ENCODE data around the gene ADAMTS17.

The ADAMTS17 gene

DNA sequence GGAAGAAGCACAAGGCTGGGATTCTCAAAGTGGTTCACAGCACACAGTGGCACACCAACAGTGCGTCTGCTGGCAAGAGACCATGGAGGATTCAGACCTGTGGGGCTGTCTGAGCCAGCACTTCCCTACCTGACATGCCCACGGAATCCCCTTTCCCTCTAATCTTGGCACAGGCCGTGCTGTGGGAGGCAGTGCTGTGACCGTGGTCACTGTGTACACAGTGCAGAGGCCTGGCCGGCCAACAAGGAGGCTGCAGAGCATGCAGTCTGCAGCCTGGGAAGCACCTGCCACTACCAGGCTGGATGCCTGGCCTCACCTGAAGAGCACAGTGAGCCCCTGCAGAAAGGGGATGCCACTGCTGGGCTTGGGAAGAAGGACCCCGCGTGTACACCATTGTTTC, 307.6 kb downstream of the ADAMTS17 start:
- in situ Hi-C loops (cut with MboI; ENCODE audit: low pct_unique_long_range_greater_than_20kb, low sequenced_read_pairs), result no loop called here

DNA sequence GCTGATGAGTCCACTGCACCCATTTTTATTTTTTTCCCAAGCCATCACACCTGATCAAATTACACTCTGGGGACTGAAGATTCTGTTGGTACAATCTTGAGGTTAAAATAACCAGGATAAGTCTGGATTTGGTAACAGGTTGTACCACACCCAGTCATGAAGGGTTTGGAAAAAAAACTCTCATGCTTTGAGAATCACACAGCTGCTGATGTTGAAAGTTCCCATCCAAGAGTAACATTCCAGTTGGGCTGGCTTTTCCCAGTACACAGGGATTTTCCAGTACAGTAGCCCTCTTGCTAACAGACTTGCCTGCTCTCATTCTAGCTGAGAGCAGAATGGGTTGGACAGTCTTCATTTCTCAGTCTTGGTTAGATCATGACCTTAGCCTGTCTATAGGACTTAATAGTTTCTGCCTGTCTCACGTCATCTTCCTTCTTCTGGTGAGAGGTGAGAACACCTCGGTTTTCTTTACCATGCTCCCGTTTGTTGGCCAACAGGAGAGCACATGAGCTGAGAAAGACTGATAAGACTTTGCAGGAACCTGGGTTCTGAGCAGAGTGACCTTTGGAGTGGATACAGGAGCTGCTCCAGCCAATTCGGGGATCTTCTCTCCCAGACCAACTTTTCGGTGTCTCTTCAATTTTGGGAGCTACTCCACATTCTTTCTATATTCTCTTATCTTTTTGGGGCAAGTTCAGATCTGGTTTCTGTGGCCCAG, 308.5 kb downstream of the ADAMTS17 start:
- DNase-seq, result no peak
- in situ Hi-C loops (cut with MboI; ENCODE audit: low pct_unique_long_range_greater_than_20kb, low sequenced_read_pairs), result no loop called here

More for the DNA sequence above, 307.6 kb downstream of the ADAMTS17 start:
- DNase-seq, result no peak

DNA sequence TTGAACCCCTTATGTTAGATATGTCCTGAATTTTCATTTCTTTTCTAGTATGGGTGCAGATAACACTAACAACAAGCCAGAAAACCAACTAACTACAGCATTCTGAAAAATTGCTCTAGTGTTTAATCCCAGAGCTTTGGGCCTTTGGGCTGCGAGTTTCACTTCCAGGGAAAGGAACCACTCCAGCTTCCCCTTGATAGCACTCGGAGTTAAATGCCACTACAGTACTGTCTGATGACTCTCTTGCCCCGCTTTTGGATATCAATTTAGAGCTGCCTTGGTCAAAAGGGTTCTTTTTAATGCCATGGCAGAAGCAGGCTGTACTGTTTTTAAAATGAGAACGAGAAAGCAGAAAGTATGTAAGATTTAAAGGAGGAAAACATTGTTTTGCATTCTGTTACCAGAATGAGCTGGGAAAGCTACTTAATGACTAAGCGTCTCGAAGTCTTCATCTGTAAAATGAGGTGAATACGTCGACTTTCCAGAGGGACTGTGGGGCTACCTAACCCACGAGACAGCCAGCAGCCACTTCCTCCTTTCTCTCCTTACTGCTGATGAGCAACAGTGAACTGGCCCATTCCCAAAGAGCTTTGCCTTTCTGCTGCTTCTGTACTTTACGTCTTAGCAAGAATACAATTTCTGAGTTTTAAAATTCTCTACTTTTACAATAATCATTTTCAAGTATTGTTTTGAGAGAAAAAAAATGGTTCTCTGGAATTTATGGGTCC, 309.3 kb downstream of the ADAMTS17 start:
- no peak for DNase-seq
- in situ Hi-C loops (cut with MboI; ENCODE audit: low pct_unique_long_range_greater_than_20kb, low sequenced_read_pairs), result no loop called here

DNA sequence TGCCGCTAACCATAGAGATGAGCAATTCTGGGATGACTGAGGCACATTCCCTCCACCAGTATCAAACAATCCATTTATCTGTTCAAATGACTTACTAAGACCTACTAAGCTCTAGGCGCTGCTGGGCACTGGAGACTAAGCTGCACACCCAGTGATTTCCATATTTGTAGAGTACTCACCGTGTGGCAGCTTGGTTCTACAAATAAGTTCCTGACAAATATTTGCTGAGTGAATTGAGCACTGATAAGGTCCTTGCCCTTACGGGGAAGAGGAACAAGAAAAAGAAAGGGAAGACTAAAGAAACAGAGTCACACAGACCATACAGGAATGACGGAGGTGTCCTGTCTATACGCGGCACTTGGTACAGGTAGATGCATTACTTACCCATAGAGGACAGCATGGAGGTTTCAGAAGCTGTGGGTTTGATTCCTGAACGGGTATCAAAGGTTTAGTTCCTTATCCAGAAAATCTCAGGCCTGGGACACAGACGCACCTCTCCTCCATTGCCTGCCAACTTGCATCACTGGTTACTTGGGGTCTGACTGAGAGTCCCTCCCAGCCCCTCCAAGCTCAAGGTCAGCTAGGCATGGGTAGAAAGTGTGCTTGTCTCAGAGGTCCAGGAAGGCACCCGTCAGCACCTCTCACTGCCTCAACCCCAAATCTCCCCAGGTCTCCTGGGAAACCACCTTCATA, 310.0 kb downstream of the ADAMTS17 start:
- no peak for DNase-seq

DNA sequence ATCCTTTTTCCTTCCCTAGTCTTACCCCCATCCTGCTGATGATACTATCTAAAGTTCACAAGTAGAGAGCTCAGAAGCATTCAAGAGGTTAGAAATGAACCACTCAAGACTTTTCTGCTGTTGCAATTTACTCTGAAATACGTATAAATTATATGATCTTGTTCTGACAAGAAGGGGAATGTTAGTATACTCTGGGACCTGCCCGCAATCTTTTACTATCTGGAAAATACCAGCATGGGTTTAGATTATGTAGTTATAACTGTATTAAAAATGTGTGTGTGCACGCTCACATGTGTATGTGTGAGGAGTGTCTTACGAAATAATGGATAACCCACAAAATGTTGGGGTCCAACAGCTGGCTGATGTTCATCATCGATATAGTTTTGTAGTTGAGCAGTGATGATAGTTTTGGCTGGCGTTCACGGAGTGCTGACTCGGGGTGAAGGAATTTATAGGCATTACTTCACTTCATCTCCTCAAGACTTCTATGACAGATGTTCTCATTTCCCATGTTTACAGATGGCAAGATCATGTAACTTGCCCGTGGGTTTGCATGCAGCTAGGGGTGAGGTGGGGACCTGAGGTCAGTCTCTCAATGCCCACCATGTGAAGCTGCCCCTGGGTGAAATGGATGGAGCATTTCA, 311.1 kb downstream of the ADAMTS17 start:
- in situ Hi-C loops (cut with MboI; ENCODE audit: low pct_unique_long_range_greater_than_20kb, low sequenced_read_pairs), result no loop called here
- DNase-seq, result no peak

More for the DNA sequence above, 310.0 kb downstream of the ADAMTS17 start:
- in situ Hi-C loops (cut with MboI; ENCODE audit: low pct_unique_long_range_greater_than_20kb, low sequenced_read_pairs), result no loop called here

DNA sequence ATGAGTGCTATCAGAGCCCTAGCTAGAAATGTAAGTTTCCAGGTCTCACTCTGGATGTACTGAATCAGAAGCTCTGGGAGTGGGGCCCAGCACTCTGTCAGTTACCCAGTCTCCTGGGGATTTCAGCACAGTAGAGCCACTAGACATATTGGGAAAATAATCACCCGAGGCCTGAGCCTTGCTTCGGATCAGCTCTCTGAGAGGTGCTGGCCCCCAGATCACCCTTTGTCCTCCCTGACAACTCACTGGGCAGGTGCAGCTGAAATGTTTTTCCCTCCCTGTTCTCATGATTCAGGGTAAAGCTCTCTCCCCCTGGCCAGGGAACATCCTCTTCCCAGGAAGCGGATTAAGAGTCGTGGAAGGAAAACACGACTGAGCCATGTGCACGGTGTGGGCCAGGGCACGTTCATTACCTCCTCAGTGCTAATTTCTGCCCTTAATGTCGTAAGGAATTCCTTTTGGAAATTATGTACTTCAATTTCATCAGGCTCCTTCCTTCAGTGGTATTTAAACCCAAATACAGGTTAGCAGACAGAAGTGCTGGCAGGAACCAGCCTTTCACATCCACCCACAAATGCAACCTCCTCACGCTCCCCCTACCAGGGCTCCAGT, 311.8 kb downstream of the ADAMTS17 start:
- in situ Hi-C loops (cut with MboI; ENCODE audit: low pct_unique_long_range_greater_than_20kb, low sequenced_read_pairs), result no loop called here
- DNase-seq, result no peak

DNA sequence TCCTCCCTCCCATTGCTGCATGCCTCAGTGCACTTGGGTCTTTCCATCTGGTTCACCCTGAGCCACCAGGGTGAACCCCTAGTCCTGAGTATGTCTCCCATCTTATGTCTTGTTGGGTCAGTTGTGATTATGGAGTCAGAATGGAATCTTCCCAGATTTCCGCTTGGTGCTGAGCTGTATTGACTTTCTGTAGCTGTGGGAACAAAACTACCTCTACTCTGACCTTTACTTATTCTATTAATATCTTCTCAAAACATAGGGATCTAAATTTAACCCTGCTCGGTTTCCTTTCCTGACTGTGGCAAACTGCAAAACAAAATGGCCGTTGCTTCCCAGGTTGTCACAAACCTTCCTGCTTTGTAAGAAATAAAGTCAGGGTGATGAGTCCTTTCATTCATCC, 312.7 kb downstream of the ADAMTS17 start:
- in situ Hi-C loops (cut with MboI; ENCODE audit: low pct_unique_long_range_greater_than_20kb, low sequenced_read_pairs), result no loop called here

DNA sequence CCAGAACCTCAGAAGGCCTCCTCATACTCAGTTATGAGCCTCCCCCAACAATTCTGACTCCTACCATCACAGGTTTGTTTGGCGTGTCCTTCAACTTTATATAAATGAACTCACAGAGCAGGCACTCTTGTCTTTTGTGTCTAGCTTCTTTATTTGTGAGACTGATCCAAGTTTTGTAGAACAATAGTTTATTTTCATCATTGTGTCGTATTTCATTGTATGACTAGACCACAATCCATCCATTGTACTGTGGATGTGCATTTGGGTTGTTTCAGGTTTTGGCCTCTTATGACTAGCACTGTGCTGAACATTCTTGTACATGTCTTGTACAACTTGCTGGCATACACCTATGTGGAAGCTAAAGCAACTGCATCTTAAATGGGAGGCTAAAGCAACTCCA, 315.7 kb downstream of the ADAMTS17 start:
- no peak for DNase-seq
- in situ Hi-C loops (cut with MboI; ENCODE audit: low pct_unique_long_range_greater_than_20kb, low sequenced_read_pairs), result no loop called here

More for the DNA sequence above, 312.7 kb downstream of the ADAMTS17 start:
- DNase-seq, result no peak

DNA sequence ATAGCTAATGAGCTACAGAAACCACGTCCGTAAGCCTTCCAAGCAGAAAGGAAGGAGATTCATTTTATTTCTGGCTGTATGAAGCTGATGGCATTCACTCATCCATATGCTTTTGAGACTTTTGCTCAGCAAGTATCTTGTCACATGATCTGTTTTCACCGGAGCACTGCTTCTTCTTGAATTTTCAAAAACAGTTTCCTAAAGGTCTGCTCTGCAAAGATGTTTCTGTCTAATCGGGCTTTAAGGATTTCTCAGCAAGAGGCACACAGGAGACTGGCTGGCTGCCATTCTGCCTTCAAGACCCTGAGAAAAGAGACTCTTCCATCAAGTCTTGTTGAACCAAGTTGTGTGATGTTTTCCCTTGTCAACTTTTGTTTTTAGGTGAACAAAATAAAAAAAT, 319.0 kb downstream of the ADAMTS17 start:
- DNase-seq, result no peak
- in situ Hi-C loops (cut with MboI; ENCODE audit: low pct_unique_long_range_greater_than_20kb, low sequenced_read_pairs), result no loop called here

DNA sequence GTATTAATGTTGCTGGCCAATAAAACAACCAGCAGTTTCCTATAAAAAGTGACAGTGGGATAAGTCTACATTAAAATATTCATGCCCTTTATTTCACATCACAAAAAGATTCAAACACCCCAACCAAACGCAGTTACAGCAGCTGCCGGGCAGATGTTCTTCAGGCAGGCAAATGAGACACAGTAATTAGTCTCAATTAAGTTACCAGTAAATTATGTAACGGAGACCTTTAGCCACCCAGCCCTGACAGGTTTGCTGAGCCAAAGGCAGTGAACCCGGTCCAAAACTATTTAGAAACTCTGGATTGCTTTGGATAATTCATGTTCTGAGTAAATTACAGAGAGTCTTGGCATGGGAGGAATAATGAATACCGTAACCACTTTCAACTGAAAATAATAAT, 319.4 kb downstream of the ADAMTS17 start:
- no peak for DNase-seq
- in situ Hi-C loops (cut with MboI; ENCODE audit: low pct_unique_long_range_greater_than_20kb, low sequenced_read_pairs), result no loop called here

DNA sequence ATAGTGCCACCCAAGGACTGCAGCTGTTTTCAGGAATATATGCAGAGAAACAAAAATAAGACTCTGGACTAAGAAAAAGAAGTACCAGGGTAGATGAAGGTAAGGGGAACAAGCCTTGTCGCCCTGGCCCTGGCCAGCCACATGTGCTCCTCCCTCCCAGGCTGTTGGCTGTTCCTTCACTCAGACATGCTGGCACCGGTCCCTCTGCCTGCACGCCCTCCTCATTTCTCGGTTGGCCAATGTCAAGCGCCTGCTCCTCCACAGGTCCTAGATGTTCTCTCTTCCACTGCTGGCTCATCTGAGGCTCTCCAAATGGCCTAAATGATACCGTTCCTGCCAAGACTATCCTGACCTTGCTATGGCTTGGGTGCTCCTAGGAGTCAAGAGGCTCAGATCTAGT, 320.1 kb downstream of the ADAMTS17 start:
- no peak for DNase-seq
- in situ Hi-C loops (cut with MboI; ENCODE audit: low pct_unique_long_range_greater_than_20kb, low sequenced_read_pairs), result no loop called here

DNA sequence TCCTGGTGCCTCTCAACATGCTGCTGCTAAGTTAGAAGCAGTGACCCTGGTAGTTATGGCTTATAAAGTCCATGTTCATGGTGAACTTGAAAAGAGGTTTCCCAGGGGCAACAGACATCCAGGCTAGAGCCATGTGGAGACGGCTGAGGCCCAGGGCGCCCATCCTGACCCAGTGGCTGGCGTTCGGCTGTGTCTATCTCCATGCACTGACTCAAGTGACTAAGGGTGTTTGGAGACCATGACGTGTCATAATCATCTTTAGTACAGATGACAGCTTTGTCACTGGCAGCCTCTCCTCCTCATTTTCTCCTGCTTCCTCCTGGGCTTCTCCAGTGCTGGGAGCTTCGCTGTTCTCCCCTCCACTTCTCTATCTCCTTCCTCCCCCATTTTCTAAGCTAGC, 321.2 kb downstream of the ADAMTS17 start:
- in situ Hi-C loops (cut with MboI; ENCODE audit: low pct_unique_long_range_greater_than_20kb, low sequenced_read_pairs), result no loop called here

DNA sequence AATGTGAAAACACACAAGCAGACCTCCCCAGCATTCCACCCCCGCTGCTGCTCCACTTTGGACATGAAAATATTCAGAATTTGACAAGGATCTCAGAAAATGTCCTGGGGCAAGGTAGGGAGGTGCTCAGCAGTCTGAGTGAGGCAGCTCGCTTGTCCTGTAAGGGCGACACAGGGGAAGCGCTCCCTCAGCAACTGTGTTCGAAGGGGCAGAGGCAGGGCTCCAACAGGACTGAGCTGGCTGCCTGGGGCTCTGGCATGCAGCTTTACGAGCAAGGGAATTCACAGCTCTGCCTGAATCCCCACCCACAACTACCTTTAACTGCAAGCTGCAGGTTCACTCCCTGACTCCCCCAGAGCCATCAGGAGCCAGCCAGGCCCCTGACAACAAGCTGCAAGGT, 321.6 kb downstream of the ADAMTS17 start:
- DNase-seq, result no peak
- in situ Hi-C loops (cut with MboI; ENCODE audit: low pct_unique_long_range_greater_than_20kb, low sequenced_read_pairs), result no loop called here

More for the DNA sequence above, 321.2 kb downstream of the ADAMTS17 start:
- DNase-seq, result no peak

DNA sequence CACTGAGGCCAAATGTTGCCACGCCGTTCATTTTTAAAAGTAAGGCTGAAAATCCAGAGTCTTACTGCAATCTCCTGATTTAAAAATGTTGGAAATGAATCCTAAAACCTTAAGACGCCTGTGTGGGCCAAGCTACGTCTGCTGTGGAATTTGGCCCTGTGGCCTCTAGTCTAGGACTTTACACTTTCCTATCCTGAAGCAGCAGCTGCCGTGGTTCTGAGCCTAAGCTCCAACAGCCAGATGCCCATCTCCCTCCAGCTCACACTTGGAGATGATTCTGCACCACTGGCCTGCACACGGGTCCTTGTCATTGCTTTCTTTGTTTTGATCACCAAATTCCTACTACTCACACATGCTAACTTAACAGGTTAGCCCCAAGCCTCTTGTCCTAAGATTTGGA, 322.2 kb downstream of the ADAMTS17 start:
- no peak for DNase-seq
- in situ Hi-C loops (cut with MboI; ENCODE audit: low pct_unique_long_range_greater_than_20kb, low sequenced_read_pairs), result no loop called here

DNA sequence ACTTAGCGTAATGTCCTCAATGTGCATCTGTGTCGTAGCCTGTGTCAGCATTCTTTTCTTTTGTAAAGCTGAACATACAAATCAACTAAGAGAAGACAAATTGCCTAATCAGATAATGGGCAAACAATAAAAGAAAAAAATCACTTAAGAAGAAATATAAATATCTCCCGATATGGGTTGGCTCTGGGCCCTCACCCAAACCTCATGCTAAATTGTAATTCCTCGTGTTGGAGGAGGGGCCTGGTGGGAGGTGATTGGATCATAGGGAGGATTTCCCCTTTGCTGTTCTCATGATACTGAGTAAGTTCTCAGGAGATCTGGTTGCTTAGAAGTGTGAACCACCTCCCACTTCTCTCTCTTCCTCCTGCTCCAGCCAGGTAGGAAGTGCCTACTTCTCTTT, 323.6 kb downstream of the ADAMTS17 start:
- DNase-seq, result no peak
- in situ Hi-C loops (cut with MboI; ENCODE audit: low pct_unique_long_range_greater_than_20kb, low sequenced_read_pairs), result no loop called here

DNA sequence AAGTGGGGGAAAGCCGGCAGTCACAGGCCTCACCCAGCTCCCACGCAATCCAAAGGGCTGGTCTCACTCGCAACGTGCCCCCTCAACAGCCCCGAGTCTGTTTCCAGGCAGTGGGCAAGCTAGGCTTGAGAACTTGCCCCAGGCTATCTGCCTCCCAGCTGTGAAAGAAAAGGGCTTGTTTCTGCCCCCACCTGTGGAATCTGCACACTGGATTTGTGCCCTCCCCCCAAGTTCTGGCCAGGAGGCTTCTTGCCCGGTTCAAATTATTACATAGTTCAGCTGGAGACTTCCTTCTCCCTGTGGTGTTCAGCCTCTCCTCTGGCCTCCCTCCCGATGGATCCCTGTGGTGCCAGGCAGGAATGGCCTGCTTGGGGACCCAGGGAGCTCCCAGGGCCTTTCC, 324.6 kb downstream of the ADAMTS17 start:
- in situ Hi-C loops (cut with MboI; ENCODE audit: low pct_unique_long_range_greater_than_20kb, low sequenced_read_pairs), result no loop called here
- no peak for DNase-seq

DNA sequence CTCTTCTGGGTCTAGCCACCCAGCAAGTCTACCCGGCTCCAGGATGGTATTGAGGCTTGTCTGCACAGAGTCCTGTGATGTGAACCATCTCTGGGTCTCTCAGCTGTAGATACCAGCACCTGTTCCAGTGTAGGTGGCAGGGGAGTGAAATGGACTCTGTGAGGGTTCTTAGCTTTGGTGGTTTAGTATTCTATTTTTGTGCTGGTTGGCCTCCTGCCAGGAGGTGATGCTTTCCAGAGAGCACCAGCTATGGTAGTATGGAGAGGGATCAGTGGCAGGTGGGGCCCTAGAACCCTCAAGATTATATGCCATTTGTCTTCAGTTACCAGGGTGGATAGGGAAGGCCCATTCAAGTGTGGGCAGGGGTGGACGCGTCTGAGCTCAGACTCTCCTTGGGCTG, 325.1 kb downstream of the ADAMTS17 start:
- DNase-seq, result no peak
- in situ Hi-C loops (cut with MboI; ENCODE audit: low pct_unique_long_range_greater_than_20kb, low sequenced_read_pairs), result no loop called here

DNA sequence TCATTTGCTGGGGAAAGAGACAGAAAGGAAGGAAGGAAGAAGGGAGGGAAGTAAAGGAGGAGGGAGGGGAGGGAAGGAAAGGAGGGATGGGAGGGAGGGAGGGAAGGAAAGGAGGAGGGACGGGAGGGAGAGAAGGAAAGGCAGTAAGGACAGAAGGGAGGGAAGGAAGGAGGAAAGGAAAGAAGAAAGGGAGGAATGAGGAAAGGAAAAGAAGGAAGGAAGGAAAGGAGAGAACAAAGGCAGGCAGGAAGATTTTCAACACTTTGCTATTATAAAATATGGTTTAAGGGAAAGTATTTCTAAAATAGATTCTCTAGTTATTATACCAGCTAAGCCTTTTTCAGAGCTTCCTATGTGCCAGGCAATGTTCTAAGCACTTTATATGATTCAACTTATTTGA, 330.5 kb downstream of the ADAMTS17 start:
- in situ Hi-C loops (cut with MboI; ENCODE audit: low pct_unique_long_range_greater_than_20kb, low sequenced_read_pairs), result no loop called here
- DNase-seq, result no peak

DNA sequence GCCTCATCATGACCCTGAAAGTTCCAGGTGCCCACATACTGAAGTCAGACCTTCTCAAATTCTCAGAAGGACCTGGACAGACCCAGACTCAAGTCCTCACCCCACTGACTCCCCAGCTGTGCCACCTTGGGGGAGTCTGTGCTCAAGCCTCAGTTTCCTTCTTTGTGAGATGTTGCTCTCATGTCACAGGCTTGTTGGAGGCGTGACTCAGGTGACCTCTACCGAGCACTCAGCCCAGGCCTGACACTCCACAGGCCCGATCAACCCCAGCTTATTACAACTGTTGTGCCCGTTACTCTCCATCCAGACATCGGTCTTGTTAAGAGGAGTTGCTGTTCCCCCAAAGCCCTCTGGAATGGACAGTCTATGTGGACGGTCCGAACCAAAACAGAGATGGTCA, 332.4 kb downstream of the ADAMTS17 start:
- in situ Hi-C loops (cut with MboI; ENCODE audit: low pct_unique_long_range_greater_than_20kb, low sequenced_read_pairs), result no loop called here
- DNase-seq, result no peak

Measured in KBM-7 (cell line).